Esophagus squamous epithelium (tissue), 5 donors: ENCODE measurements around the gene ADPGK. TPM values are rescaled to one million over a fixed set of nuclear protein-coding genes. Genes with fewer than 3 reads are reported as not detected.

Source experiments
- DNase-seq: peaks from one replicate; lab custom pipeline; 2025; lab: John Stamatoyannopoulos, UW
- H3K27ac ChIP-seq, 4 donors: fragments of 200-600 bp; sonication (generic); one replicate each; pipeline ENCODE4 v1.5.1; 2016 to 2019; ENCODE audit warnings: mild to moderate bottlenecking in 1 of 4
- H3K27me3 ChIP-seq, 4 donors: fragments of 200-600 bp; sonication (generic); 1 replicate in 3 of 4; 2 replicates in 1 of 4; pipeline versions ENCODE4 v1.5.1 to v1.6.0; 2017 to 2021; ENCODE audit warnings: antibody characterized with exemption in 1 of 4
- H3K36me3 ChIP-seq, 3 donors: fragments of 200-600 bp; sonication (generic); one replicate each; pipeline ENCODE4 v1.5.1; 2016 to 2019
- H3K4me1 ChIP-seq, 3 donors: fragments of 200-600 bp; sonication (generic); one replicate each; pipeline ENCODE4 v1.5.1; 2017 to 2019
- H3K4me3 ChIP-seq, 4 donors: fragments of 200-600 bp; sonication (generic); 1 replicate in 3 of 4; 2 replicates in 1 of 4; pipeline ENCODE4 v1.5.1; 2016 to 2019; ENCODE audit warnings: mild to moderate bottlenecking in 2 of 4, moderate library complexity in 1 of 4
- H3K9me3 ChIP-seq, 3 donors: fragments of 200-600 bp; sonication (generic); one replicate each; pipeline ENCODE4 v1.5.1; 2016 to 2019
- POLR2A ChIP-seq, 4 donors: fragments of 450-650 bp; IDR thresholded peaks; one replicate each; pipeline ENCODE4 v1.6.1; 2017; ENCODE audit warnings: antibody characterized with exemption in 4 of 4, mild to moderate bottlenecking in 4 of 4, moderate library complexity in 3 of 4
- WGBS, 2 donors: methylation state at CpG; one replicate each; pipeline ENCODE4 v1.1.5; 2018; 5-methylcytosine and 5-hydroxymethylcytosine counted together
- intact Hi-C: fragments of 100-400 bp; cut with DNase I; formaldehyde crosslinking; loops from one replicate; pipeline ENCODE4 v1.15.0; 2022
- total RNA-seq, 4 donors: library from RNA; depleted of rRNA; stranded (reverse); fragments of >200 nt; gene quantifications; one replicate each; pipeline ENCODE4 v1.1.0, GENCODE V29; 2016
- TF ChIP-seq, protein P1 (sequence below), 6 experiments: fragments of 450-650 bp in 4 of 6; fragments of 200-600 bp in 2 of 6; sonication (generic) in 2 of 6; IDR thresholded peaks; one replicate each; pipeline ENCODE4 v1.5.1; 2016 to 2019; ENCODE audit warnings: antibody characterized with exemption in 6 of 6, mild to moderate bottlenecking in 4 of 6, moderate library complexity in 4 of 6
- donor health status: DM: yes; HTN: yes; CAD: no.

The ADPGK gene
- total RNA-seq, 4 donors from 2014 or later, result 25.1 to 55.5 (median 32.8) TPM

DNA sequence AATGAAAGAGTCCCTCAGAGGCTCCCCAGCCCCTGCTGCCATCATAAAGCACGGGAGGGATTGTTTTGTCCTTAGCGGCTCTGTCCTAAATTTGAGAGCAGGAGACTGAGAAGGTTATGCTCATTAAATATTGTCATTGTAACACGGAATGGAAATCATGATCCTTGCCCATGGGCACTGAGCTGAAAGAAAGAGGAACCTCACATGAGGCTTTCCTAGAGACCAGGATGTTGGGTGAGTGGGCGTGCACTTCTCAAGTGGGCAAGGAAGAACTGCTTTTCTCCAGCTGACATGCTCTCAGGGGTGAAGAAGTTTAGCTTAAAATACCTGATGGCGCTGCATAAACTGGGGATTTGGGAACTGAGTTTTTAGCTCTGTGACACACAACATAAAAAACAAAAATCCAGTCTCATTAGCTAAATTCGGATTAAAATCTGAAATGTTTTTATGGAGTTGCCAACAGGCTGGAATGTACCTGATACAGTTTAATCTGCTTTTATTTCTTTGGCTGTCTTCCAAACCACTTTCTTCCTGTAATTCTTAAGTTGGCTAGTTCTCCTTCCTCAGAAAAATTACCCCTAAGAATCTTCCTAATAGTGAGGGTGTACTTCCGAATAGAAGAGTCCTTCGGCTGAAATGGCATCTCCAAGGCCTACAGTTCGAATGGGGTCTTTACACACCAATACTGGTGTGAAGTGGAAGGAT lies 31.7 kb downstream of the ADPGK start:
- intact Hi-C loops, result no loop called here
- TF ChIP-seq, protein P1, sequence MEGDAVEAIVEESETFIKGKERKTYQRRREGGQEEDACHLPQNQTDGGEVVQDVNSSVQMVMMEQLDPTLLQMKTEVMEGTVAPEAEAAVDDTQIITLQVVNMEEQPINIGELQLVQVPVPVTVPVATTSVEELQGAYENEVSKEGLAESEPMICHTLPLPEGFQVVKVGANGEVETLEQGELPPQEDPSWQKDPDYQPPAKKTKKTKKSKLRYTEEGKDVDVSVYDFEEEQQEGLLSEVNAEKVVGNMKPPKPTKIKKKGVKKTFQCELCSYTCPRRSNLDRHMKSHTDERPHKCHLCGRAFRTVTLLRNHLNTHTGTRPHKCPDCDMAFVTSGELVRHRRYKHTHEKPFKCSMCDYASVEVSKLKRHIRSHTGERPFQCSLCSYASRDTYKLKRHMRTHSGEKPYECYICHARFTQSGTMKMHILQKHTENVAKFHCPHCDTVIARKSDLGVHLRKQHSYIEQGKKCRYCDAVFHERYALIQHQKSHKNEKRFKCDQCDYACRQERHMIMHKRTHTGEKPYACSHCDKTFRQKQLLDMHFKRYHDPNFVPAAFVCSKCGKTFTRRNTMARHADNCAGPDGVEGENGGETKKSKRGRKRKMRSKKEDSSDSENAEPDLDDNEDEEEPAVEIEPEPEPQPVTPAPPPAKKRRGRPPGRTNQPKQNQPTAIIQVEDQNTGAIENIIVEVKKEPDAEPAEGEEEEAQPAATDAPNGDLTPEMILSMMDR (IDR thresholded peaks at IDR 0.05), result no peak
- TF ChIP-seq POLR2A (IDR thresholded peaks at IDR 0.05), result no peak
- Histone ChIP-seq H3K27me3 (no peaks in the 10 kb centered on the region), H3K36me3 (peaks cover 10 to 82% (median 16%) of the 10 kb centered on the region in 3 donors), H3K9me3 (no peaks in the 10 kb centered on the region), H3K27ac (no peak overlapping the region), H3K4me3 (no peak overlapping the region), H3K4me1 (no peaks in the 10 kb centered on the region)
- no peak for DNase-seq
- 70 to 80% methylated on average over 8 to 9 of the region's 9 CpGs for WGBS, 2 donors

DNA sequence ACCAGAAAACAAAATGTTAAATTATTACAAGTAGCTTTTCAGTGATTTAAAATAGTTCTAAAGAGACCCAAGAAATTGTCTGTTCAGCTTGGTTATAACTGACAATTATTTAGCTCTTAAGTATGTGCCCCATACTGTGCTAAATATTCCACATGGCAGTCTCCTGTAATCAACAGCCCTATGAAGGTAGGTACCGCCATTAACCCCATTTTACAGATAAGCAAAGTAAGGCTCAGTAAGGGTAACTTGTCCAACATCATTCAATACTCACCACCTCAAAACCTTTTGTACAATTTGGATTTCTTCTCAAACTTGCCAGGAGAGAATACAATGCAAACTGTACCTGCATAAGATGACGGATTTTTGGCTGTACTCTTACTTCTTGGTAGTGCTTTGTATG lies 33.9 kb downstream of the ADPGK start:
- no peak for DNase-seq
- intact Hi-C loops, result no loop called here
- no peak for TF ChIP-seq POLR2A (IDR thresholded peaks at IDR 0.05)
- TF ChIP-seq, protein P1 (IDR thresholded peaks at IDR 0.05), result no peak
- no peaks in the 10 kb centered on the region for H3K27me3 ChIP-seq
- H3K36me3 ChIP-seq, result peaks cover 6 to 60% (median 10%) of the 10 kb centered on the region in 3 donors
- WGBS, 2 donors, result 88 to 92% methylated on average over 2 of the region's 2 CpGs
- H3K4me1 ChIP-seq, result no peaks in the 10 kb centered on the region
- H3K4me3 ChIP-seq, result no peak overlapping the region
- no peak overlapping the region for H3K27ac ChIP-seq
- H3K9me3 ChIP-seq, result no peaks in the 10 kb centered on the region

GRCh38 chr15:72740219-72740618 lies 43.3 kb downstream of the ADPGK start:
- Histone ChIP-seq H3K36me3 (peaks cover 0 to 54% (median 11%) of the 10 kb centered on the region in 3 donors), H3K27me3 (no peaks in the 10 kb centered on the region), H3K9me3 (no peaks in the 10 kb centered on the region), H3K27ac (no peak overlapping the region), H3K4me3 (no peak overlapping the region), H3K4me1 (no peaks in the 10 kb centered on the region)
- 58 to 70% methylated on average over 1 of the region's 1 CpG for WGBS, 2 donors
- TF ChIP-seq POLR2A (IDR thresholded peaks at IDR 0.05), result no peak
- TF ChIP-seq, protein P1 (IDR thresholded peaks at IDR 0.05), result no peak
- intact Hi-C loops, result no loop called here
- DNase-seq, result no peak

DNA sequence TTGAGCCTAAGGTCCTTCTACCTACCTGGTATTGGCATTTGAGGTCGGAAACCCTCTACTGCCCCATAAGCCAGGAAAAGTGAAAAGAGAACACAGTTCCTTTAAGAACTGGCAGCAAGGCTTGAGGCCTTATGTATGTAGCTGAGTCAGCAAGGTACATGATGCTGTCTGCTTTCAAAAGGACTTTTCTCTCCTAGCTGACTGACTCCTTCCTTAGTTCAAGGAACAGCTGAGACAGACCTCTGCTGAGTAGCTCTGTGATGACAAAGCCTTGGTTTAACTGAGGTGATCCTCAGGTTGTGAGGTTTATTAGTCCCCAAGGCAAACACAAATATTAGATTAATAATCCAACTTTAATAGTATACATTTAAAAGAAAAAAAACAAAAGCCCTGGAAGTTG lies 45.8 kb downstream of the ADPGK start:
- peaks cover 0 to 69% (median 15%) of the 10 kb centered on the region in 3 donors for H3K36me3 ChIP-seq
- no peak overlapping the region for H3K4me3 ChIP-seq
- H3K27me3 ChIP-seq, result no peaks in the 10 kb centered on the region
- intact Hi-C loops, result no loop called here
- H3K4me1 ChIP-seq, result no peaks in the 10 kb centered on the region
- WGBS, 2 donors, result 83 to 100% methylated on average over 1 of the region's 1 CpG
- DNase-seq, result no peak
- no peak overlapping the region for H3K27ac ChIP-seq
- TF ChIP-seq, protein P1 (IDR thresholded peaks at IDR 0.05), result no peak
- no peak for TF ChIP-seq POLR2A (IDR thresholded peaks at IDR 0.05)
- no peaks in the 10 kb centered on the region for H3K9me3 ChIP-seq

DNA sequence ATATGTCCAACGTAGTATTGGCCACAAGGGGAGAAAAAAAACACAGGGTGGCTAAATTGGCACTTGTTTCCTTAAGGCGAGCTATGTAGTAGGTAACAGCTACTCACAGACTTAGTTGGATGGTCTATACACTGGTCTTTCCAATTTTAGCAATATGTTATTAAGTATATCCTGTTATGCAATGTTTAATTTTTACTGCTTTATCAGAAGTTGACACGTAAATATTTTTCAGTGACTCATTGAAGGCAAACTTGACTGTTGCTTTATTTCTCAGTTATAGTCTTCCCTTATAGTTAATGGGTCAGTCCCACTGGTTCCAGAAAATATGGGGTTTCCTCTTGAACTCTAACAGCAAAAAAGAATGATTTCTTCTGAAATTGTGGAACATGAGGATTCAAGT lies 46.5 kb downstream of the ADPGK start:
- peaks cover 0 to 76% (median 18%) of the 10 kb centered on the region in 3 donors for H3K36me3 ChIP-seq
- 78 to 88% methylated on average over 3 of the region's 3 CpGs for WGBS, 2 donors
- H3K27ac ChIP-seq, result no peak overlapping the region
- DNase-seq, result no peak
- no peaks in the 10 kb centered on the region for H3K27me3 ChIP-seq
- no peaks in the 10 kb centered on the region for H3K9me3 ChIP-seq
- intact Hi-C loops, result no loop called here
- TF ChIP-seq, protein P1 (IDR thresholded peaks at IDR 0.05), result no peak
- TF ChIP-seq POLR2A (IDR thresholded peaks at IDR 0.05), result no peak
- H3K4me3 ChIP-seq, result no peak overlapping the region
- H3K4me1 ChIP-seq, result no peaks in the 10 kb centered on the region
